NCI-H128 (cell line): ENCODE measurements around the gene SLC1A6.
"Not testable (repeated sequence)": the region's sequence is repeated elsewhere in the genome, so short reads cannot be mapped to it uniquely, and the experiment has no call there.

Experiments
- DNase-seq: peaks from one replicate; lab custom pipeline; 2025; ENCODE audit not compliant: unreplicated experiment; lab: John Stamatoyannopoulos, UW

The SLC1A6 gene

GRCh38 chr19:14979476-14980255, at the start of gene SLC1A6:
Gene SLC1A6, minus strand, starts transcription at chr19:14979864. Its CDS starts 6,954 bp downstream, at chr19:14972910.
- DNase-seq, result no peak

GRCh38 chr19:15028490-15028889, 48.8 kb upstream of the SLC1A6 start:
- DNase-seq, result no peak

GRCh38 chr19:15025217-15025616, 45.6 kb upstream of the SLC1A6 start:
- DNase-seq, result no peak

DNA sequence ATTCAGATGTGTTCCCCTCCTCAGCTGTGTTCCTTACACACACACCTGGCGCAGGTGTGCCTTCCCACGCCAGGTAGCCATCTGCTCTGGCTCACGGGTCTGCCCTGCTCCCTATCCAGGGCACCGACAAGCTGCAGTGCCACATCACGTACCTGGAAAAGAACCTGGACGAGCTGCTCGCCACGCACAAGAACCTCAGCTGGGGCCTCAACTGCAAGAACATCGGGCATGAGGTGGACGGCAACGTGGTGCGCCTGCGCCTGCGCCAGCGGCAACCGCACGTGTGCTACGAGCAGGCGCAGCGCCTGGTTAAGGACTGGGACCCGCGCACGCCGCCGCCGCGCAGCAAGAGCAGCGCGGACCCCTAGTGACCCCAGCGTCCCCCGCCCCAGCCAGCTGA, 43.1 kb upstream of the SLC1A6 start:
- DNase-seq, result no peak

DNA sequence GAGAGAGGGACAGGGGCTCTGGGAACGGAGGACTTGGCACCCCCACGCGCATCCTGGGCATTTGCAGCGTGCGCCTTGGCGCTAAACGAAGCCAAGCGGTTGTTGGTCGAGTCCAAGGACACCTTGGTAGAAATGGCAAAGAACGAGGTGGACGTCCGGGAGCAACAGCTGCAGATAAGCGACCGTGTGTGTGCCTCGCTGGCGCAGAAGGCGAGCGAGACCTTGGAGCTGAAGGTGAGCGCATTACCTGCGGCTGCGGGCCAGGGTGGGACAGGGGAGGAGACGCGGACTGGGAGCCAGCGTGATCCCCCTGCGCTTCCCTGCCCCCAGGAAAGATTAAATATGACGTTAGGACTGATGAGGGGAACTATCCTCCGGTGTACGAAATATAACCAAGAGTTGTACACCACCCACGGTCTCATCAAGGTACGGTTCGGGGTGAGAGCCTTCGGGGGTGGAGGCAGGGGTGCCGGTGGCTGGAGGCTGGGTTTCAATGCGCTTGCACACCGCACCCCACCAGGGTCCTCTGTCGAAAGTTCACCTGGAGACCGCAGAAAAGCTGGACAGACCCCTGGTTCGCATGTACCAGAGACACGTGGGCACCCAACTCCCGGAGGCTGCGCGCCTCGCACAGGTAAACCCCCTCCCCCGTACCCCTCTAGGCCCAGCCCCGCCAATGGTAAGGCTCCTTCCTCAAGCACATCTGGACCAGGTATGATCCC, 41.8 kb upstream of the SLC1A6 start:
- no peak for DNase-seq

GRCh38 chr19:15018836-15019235, 39.2 kb upstream of the SLC1A6 start:
- not testable (repeated sequence) for DNase-seq

DNA sequence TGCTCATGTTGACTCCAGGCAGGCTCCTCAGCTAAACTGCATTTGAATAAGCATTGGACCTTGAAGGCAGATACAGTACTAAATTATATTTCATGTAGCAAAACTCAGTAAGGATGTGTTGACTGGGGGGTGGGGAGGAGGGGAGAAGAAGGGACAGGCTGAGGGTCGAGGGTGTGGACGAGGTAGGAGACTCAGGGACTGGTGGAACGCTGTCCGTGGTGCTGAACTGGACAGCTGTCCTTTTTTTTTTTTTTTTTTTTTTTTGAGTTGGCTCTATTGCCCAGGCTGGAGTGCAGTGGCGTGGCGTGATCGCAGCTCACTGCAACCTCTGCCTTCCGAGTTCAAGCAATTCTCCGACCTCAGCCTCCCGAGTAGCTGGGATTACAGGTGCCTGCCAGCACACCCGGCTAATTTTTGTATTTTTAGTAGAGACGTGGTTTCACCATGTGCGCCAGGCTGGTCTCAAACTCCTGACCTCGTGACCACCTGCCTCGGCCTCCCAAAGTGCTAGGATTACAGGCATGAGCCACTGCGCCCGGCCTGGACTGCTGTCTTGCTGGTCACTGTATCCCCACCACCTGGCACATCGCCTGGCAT, 36.4 kb upstream of the SLC1A6 start:
- DNase-seq, result no peak

GRCh38 chr19:15014579-15014978, 34.9 kb upstream of the SLC1A6 start:
- DNase-seq, result no peak

GRCh38 chr19:15010501-15011300, 31.0 kb upstream of the SLC1A6 start:
- DNase-seq, result no peak

GRCh38 chr19:15008308-15008707, 28.6 kb upstream of the SLC1A6 start:
- no peak for DNase-seq

GRCh38 chr19:14997981-14998380, 18.3 kb upstream of the SLC1A6 start:
- DNase-seq, result no peak

DNA sequence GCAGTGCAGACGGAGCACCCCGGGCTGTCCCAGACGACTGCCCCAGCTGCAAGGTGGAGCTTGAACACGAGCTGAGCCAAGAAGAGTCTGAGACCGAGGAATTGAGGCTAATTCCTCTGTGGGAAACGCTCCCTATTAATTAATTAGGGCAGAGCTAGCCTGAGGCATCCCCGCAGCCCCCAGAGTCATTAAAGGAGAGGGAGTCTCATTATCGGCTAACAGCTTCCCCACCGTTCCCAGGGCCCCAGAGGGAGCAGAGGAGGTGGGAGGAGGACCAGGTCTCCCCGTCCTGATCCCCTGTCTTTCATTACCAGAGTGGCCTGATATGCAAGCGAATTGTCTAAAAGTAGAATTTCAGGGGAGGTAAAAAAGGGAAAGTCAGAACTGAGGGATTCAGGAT, 13.1 kb upstream of the SLC1A6 start:
- no peak for DNase-seq

DNA sequence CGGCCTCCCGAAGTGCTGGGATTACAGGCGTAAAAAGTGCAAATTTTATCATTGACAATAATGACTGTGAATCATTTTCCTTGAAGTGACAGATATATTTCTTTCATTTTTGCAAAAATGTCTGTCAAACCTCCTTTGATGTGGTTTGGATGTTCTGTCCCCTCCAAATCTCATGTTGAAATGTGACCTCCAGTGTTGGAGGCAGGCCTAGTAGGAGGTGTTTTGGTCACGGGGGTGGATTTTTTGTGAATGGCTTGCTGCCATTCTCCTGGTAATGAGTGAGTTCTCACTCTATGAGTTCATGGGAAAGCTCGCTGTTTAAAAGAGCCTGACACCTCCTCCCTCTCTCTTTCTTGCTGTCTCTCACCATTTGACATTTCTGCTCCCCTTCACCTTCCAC, 5.5 kb upstream of the SLC1A6 start:
- no peak for DNase-seq

GRCh38 chr19:14978161-14978776, 1.4 kb downstream of the SLC1A6 start:
- DNase-seq, result no peak

GRCh38 chr19:14977128-14977527, 2.5 kb downstream of the SLC1A6 start:
- no peak for DNase-seq

GRCh38 chr19:14974488-14974887, 5.2 kb downstream of the SLC1A6 start:
- no peak for DNase-seq

DNA sequence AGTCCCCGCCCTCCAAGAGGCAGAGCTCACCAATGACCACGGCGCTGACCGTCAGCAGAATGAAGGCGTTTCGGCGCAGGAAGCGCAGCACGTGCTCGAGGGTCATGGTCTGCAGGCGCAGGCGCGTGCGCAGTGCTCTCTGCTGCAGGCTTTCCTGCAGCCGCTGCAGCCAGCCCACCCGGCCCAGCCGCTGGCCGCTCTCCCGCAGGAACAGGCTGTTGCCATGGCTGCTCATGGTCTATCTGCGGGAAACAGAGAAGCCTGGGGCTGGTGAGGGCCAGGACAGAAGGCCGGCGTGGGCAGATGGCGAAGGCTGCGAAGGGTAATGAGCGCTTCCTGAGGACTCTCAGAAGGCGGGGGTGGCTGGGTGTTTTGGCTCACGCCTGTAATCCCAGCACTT, 7.0 kb downstream of the SLC1A6 start:
- DNase-seq, result no peak

GRCh38 chr19:14971474-14971873, 8.2 kb downstream of the SLC1A6 start:
- no peak for DNase-seq

GRCh38 chr19:14968247-14968646, 11.4 kb downstream of the SLC1A6 start:
- no peak for DNase-seq

DNA sequence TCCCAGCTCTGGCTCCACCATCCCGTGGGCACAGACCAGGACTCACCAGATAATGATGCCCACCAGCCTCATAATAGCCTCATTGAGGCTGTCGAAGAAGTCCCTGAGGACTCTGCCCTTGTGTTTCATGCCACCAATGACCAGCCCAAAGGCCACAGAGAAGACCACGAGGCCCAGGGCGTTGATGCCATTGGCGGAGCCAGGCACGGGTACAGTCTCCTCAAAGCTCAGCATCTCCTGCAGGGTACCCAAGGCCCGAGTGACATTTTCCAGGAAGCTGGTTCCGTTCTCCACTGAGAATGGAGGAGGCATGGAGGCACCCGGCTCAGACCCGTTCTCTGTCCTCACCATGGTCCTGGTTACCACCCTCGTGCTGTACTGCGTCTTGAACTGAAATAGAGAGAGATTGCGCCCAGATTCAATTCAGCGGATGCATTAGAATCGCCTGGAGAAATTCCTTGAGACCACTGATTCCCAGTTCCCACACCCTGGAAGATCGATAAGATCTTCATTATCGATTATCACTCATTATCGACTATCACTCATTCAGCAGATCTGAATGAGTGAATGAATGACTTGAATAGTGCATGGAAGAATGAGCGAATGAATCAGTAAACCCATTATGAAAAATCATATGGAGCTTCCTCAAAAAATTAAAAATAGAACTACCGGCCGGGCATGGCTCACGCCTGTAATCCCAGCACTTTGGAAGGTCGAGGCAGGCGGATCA, 17.5 kb downstream of the SLC1A6 start:
- DNase-seq, result no peak
